ENCODE data around the gene ZNF280C. TPM values are rescaled to one million over a fixed set of nuclear protein-coding genes. Genes with fewer than 3 reads are reported as not detected.
A peak's percentile ranks its signal among the peaks of the same experiment; 100 is the strongest.

ZNF280C gene
- total and polyA plus RNA-seq, 2 of the 13 experiments (the other 11 are each of a cell fraction or from before 2014, with no cell fraction given): 3.0 to 3.3 TPM

DNA sequence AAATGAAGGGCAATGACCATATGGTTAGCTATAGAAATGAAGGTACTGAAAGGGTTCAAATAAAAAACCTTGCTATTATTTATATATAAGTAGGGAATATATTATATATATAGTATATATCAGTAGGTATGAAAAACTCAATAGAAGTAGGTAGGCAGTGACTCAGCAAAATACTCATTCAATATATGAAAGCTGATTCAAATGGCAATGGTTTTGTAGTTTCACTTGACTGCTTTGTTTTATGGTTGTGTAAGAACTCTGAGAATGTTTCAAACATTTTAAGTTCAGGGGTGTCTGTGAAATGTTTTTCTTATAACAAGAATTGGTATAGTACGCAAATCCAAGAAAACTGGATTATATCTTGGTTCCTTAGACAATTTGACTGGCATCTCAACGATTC is 4.1 kb downstream of the ZNF280C start:
- Histone ChIP-seq H3K9me3 (ENCODE audit: low read length) (no peaks in the 10 kb centered on the region), H3K4me3 (replicated peaks in 1 of 3; ENCODE audit: insufficient read depth in 1 of 3, low read depth in 2 of 3, low read length in 3 of 3) (no peak overlapping the region), H3K9ac (ENCODE audit: insufficient read depth, low read depth, low read length) (no peak overlapping the region), H4K20me1 (ENCODE audit: insufficient read depth, low read length) (no peaks in the 10 kb centered on the region), H3K4me1 (ENCODE audit: insufficient read depth, low read length) (0 out of 2 replicates have a peak, but pooled peaks cover 11% of the 10 kb centered on the region), H3K27ac (ENCODE audit: extremely low read length, insufficient read depth, low read length) (no peak overlapping the region), H3K27me3 (ENCODE audit: control insufficient read depth in 1 of 2, insufficient read depth in 2 of 2, low read length in 2 of 2) (no peaks in the 10 kb centered on the region; a peak in 1 of 5 replicates), H3K4me2 (ENCODE audit: low read depth, low read length) (no peak overlapping the region), H2AFZ (ENCODE audit: low read length) (no peak overlapping the region), H3K36me3 (replicated peaks in 1 of 2; ENCODE audit: control insufficient read depth in 1 of 2, insufficient read depth in 2 of 2, low read length in 2 of 2) (no peaks in the 10 kb centered on the region), H3K79me2 (ENCODE audit: insufficient read depth, low read length) (peaks cover 3% of the 10 kb centered on the region)
- CTCF ChIA-PET (ENCODE audit: low intra/inter-chr PET ratio, low total read pairs): no interaction called here
- WGBS (ENCODE audit: low lambda C conversion rate): 87% methylated on average over 2 of the region's 2 CpGs
- intact Hi-C loops (cut with micrococcal nuclease; ENCODE audit: unreplicated experiment) (no loop called here), in situ Hi-C loops (cut with HindIII; ENCODE audit: extremely low pct_ligation_motif_present, low pct_unique_long_range_greater_than_20kb) (no loop called here)
- POLR2A ChIA-PET: no interaction called here
- TF ChIP-seq, protein P1, sequence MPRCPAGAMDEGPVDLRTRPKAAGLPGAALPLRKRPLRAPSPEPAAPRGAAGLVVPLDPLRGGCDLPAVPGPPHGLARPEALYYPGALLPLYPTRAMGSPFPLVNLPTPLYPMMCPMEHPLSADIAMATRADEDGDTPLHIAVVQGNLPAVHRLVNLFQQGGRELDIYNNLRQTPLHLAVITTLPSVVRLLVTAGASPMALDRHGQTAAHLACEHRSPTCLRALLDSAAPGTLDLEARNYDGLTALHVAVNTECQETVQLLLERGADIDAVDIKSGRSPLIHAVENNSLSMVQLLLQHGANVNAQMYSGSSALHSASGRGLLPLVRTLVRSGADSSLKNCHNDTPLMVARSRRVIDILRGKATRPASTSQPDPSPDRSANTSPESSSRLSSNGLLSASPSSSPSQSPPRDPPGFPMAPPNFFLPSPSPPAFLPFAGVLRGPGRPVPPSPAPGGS (CRISPR knock-in tag; IDR thresholded peaks at IDR 0.05): no peak
- TF ChIP-seq POLR2A (IDR thresholded peaks at IDR 0.05; ENCODE audit: insufficient read depth in 1 of 2, low read depth in 2 of 2, low read length in 2 of 2): no peak
- TF ChIP-seq MAFK (conservative IDR thresholded peaks at IDR 0.05 in 1 of 2, IDR thresholded peaks at IDR 0.05 in 1 of 2; ENCODE audit: low read length in 2 of 2): peak in 1 of 2 experiments; percentile 11; a peak in 1 of 4 replicates
- no peak for TF ChIP-seq PITX1 (CRISPR knock-in tag; IDR thresholded peaks at IDR 0.05)
- TF ChIP-seq KDM4B (CRISPR knock-in tag; IDR thresholded peaks at IDR 0.05): no peak
- peak; percentile 79 for TF ChIP-seq NFE2L2 (IDR thresholded peaks at IDR 0.05; ENCODE audit: low read length)
- no peak for TF ChIP-seq ZNF781 (CRISPR knock-in tag; IDR thresholded peaks at IDR 0.05; ENCODE audit: borderline replicate concordance, not compliant biosample characterization)
- no peak for FAIRE-seq
- ATAC-seq: no peak
- BruUV-seq (replicated peaks): no TSS peak
- no peak for DNase-seq (ENCODE audit: low spot score)

DNA sequence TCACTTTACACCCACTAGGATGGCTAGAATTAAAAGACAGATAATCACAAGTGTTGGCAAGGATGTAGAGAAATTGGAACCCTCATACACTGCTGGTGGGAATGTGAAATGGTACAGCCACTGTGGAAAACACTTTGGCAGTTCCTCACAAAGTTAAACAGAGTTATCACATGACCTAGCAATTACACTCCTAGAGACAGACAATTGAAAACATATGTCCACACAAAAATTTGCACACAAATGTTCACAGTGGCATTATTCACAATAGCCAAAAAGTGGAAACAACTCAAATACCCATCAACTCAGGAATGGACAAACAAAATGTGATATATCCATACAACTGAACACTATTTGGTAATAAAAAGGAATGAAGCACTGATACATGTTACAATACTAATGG is 5.7 kb downstream of the ZNF280C start:
- Histone ChIP-seq H3K4me2 (ENCODE audit: low read depth, low read length) (no peak overlapping the region), H3K36me3 (replicated peaks in 1 of 2; ENCODE audit: control insufficient read depth in 1 of 2, insufficient read depth in 2 of 2, low read length in 2 of 2) (no peaks in the 10 kb centered on the region), H3K4me1 (ENCODE audit: insufficient read depth, low read length) (0 out of 2 replicates have a peak, but pooled peaks cover 11% of the 10 kb centered on the region), H3K27me3 (ENCODE audit: control insufficient read depth in 1 of 2, insufficient read depth in 2 of 2, low read length in 2 of 2) (no peaks in the 10 kb centered on the region; a peak in 1 of 5 replicates), H3K27ac (ENCODE audit: extremely low read length, insufficient read depth, low read length) (no peak overlapping the region), H3K79me2 (ENCODE audit: insufficient read depth, low read length) (peaks cover 3% of the 10 kb centered on the region), H3K4me3 (replicated peaks in 1 of 3; ENCODE audit: insufficient read depth in 1 of 3, low read depth in 2 of 3, low read length in 3 of 3) (no peak overlapping the region), H3K9me3 (ENCODE audit: low read length) (no peaks in the 10 kb centered on the region), H4K20me1 (ENCODE audit: insufficient read depth, low read length) (no peaks in the 10 kb centered on the region), H3K9ac (ENCODE audit: insufficient read depth, low read depth, low read length) (no peak overlapping the region), H2AFZ (ENCODE audit: low read length) (no peak overlapping the region)
- TF ChIP-seq RAD21 (CRISPR knock-in tag; IDR thresholded peaks at IDR 0.05) (no peak), ZNF7 (CRISPR knock-in tag; IDR thresholded peaks at IDR 0.05) (peak; percentile 81)
- POLR2A ChIA-PET: no interaction called here
- in situ Hi-C loops (cut with HindIII; ENCODE audit: extremely low pct_ligation_motif_present, low pct_unique_long_range_greater_than_20kb) (no loop called here), intact Hi-C loops (cut with micrococcal nuclease; ENCODE audit: unreplicated experiment) (no loop called here)
- FAIRE-seq (no peak), ATAC-seq (no peak), DNase-seq (ENCODE audit: low spot score) (no peak)
- CTCF ChIA-PET (ENCODE audit: low intra/inter-chr PET ratio, low total read pairs): no interaction called here
- no TSS peak for BruUV-seq (replicated peaks)
